Measurements from ENCODE around the gene OR13C4.

DNA sequence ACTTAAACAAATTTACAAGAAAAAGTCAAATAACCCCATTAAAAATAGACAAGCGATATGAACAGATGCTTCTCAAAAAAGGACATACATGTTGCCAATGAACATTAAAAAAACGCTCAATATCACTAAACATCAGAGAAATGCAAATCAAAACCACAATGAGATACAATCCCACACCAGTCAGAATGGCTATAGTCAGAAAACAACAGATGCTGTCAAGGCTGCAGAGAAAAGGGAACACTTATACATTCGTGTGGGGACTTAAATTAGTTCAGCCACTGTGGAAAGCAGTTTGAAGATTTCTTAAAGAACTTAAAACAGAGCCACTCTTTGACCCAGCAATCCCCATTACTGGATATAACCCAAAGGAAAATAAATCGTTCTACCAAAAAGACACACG lies 12.1 kb downstream of the OR13C4 start:
- TF ChIP-seq, protein P1, sequence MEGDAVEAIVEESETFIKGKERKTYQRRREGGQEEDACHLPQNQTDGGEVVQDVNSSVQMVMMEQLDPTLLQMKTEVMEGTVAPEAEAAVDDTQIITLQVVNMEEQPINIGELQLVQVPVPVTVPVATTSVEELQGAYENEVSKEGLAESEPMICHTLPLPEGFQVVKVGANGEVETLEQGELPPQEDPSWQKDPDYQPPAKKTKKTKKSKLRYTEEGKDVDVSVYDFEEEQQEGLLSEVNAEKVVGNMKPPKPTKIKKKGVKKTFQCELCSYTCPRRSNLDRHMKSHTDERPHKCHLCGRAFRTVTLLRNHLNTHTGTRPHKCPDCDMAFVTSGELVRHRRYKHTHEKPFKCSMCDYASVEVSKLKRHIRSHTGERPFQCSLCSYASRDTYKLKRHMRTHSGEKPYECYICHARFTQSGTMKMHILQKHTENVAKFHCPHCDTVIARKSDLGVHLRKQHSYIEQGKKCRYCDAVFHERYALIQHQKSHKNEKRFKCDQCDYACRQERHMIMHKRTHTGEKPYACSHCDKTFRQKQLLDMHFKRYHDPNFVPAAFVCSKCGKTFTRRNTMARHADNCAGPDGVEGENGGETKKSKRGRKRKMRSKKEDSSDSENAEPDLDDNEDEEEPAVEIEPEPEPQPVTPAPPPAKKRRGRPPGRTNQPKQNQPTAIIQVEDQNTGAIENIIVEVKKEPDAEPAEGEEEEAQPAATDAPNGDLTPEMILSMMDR (IDR thresholded peaks at IDR 0.05), result no peak
- TF ChIP-seq POLR2A (IDR thresholded peaks at IDR 0.05), result no peak
